Measurements from ENCODE around the gene TBPL2.
A peak's percentile ranks its signal among the peaks of the same experiment; 100 is the strongest.
"Not testable (repeated sequence)": the region's sequence is repeated elsewhere in the genome, so short reads cannot be mapped to it uniquely, and the experiment has no call there.

Gene TBPL2

DNA sequence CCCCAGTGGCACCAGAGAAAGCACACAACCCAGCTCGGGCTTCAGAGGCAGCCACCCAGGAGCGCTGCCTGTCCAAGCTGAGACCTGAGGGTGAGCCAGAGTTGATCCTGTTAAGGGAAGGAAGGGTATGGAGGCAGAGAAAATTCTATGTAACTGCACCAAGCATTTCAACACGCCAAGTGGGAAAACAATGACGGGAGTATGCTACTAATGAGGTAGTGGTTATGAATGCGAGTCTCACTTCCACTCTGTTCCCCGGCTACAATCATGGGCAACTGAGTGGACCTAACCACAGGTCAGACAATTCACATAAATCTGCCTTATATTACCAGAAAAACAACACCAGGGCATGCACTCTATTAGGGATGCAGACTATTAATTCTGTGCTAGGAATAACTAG lies 38.7 kb downstream of the TBPL2 start:
- no peak for DNase-seq (ENCODE audit: low read depth)

DNA sequence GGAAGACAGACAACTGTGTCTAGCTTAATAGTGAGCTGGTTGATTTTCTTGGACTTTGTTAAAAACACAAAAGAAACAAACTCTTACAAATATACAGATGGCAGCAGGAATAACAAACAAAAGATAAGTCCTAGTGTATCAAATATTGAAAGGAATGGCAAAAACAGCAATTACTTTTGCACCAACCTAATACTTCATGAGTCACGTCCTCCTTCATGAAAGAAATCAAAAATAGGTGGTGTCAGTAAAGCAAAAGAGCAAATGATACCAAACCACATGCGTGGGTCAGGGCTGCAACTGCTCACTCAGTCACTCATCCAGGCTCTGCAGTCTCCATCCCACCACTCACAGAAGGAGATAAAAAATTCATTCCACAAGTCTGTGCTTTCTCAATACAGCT lies 40.6 kb downstream of the TBPL2 start:
- no peak for DNase-seq (ENCODE audit: low read depth)

DNA sequence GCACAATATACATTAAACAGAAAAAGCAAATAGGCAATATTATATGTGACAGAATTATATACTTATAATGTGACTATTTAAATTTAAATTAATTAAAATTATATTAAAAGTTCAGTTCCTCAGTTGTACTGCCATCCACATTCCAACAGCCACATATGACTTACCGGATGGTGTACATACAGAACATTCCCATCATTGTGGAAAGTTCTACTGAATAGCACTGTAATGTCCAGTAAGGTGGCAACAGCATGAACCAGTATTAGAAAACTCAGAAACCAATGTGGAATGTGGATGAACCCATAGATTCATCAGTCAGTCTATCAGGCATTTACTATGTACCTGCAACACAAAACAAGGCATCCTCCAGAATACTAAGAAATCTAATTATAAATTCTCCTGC lies 41.2 kb downstream of the TBPL2 start:
- no peak for DNase-seq (ENCODE audit: low read depth)

DNA sequence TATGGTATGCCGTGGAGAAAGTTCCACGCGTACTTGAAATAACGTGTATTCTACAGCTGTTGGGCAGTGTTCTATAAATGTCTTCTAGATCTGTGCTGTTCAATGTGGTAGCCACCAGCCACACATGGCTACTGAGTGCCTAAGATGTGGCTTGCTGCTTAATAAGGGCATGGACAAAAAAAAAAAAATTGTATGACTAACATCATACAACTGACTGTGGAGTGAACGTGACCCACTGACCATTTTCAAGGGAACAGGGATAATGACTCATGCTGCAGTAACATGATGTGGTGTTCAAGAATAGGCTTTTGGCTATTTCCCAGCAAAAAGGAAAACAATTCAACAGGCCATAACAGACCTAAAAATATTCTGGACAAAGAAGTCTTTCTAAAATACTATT lies 41.7 kb downstream of the TBPL2 start:
- no peak for DNase-seq (ENCODE audit: low read depth)

DNA sequence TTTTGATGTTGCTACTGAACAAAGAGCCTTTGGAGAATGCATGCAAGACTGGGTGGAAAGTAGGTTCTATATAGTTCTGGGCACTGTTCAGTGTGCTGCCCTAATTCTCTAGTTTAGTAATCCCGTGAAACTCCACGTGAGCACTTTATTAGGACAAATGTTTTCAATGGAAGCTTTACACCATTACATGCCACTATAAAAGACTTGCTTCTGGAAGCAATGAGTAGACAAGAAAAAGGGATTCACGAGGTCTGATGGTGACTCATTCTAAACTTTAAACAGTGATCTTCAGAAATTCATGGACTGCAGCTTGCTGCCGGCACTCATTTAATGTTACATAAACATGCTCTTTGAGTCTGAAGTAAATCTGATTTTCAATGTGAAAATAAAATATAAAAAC lies 51.1 kb downstream of the TBPL2 start:
- DNase-seq (ENCODE audit: low read depth), result no peak

DNA sequence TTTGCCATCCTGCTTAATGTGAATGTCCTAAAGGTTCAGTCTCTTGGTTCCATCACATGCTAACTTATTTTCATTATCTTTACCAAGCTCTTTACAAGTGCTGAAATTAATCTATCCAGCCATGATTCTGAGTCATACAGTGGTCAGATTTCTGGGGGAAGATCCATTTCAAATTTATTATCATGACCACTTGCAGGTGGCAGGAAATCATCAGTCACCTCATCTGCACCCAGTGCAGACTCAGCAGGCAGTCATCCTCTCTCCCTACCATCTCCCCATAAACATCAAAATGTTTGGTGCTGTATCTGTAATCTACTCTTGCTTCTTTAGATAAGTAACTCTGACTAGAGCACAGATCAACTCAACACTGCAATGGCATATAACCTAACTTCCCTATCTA lies 52.3 kb downstream of the TBPL2 start:
- no peak for DNase-seq (ENCODE audit: low read depth)

- DNase-seq (ENCODE audit: low read depth), result no peak
Measured at GRCh38 chr14:55387121-55387520, 53.3 kb downstream of the TBPL2 start.

DNA sequence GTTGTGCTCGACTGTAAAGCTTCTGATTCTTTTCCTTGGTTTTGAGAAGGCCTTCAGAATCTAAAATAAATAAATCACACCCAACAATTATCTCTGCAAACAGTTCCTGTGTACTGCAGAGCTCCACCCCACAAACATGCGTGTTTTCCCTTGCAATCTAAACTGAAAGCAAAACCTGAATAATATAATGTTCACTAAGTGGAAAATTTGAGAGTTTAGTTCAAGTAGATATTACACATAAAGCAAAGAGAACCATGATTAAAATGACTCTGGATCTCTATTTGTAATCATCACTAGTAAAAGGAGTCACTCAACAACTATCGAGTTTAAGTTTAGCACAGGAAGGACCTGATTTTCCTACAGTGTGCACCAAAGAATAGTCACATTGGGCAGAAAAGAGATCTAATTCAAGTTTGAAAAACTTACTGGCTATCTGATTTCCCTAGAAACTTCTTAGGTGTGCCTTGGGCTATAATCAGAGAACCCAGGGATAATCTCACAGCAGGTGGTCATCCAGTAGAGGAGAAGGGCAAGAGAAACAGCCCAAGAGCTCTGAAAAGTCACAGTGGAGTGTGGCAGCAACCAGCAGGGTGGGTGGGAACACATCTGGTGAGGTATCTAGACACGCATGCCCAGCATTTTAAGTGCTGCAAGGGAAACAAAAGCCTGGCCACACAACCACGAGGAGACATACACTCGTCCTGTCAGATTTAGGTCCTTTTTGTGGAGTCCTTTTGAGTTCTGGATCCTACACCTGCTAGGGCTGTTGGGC lies 54.2 kb downstream of the TBPL2 start:
- no peak for DNase-seq (ENCODE audit: low read depth)

- DNase-seq (ENCODE audit: low read depth), result no peak
Measured at GRCh38 chr14:55384536-55384935, 55.9 kb downstream of the TBPL2 start.

- DNase-seq (ENCODE audit: low read depth), result no peak
Measured at GRCh38 chr14:55383541-55384140, 56.8 kb downstream of the TBPL2 start.

GRCh38 chr14:55383056-55383466 lies 57.4 kb downstream of the TBPL2 start:
- DNase-seq (ENCODE audit: low read depth), result not testable (repeated sequence)

- DNase-seq (ENCODE audit: low read depth), result no peak
Measured at GRCh38 chr14:55382483-55382882, 57.9 kb downstream of the TBPL2 start.

GRCh38 chr14:55381561-55381960 lies 58.9 kb downstream of the TBPL2 start:
- DNase-seq (ENCODE audit: low read depth), result no peak

GRCh38 chr14:55381040-55381439 lies 59.4 kb downstream of the TBPL2 start:
- DNase-seq (ENCODE audit: low read depth), result no peak

GRCh38 chr14:55377236-55377635 lies 63.2 kb downstream of the TBPL2 start:
- DNase-seq (ENCODE audit: low read depth), result no peak

DNA sequence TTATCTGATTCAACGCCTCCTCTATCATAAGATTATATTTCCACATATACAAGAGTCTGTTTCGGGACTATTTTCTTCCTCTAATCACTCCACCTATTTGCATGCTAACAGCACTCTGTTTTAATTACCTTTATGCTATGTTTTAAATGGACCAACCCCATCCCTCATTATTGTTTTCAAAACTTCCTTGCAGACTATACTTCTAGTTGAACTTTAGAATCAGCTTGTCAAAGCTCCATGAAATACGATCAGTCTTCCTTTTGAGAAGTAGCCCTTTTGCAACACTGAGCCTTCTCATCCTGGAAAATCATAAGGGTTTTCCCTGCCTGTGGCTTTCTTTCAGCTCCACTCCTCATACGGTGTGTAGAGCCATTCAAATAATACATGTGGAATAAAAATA lies 65.6 kb downstream of the TBPL2 start:
- no peak for DNase-seq (ENCODE audit: low read depth)

- DNase-seq (ENCODE audit: low read depth), result peak; percentile 9
Measured at GRCh38 chr14:55373784-55374705, 66.4 kb downstream of the TBPL2 start.

DNA sequence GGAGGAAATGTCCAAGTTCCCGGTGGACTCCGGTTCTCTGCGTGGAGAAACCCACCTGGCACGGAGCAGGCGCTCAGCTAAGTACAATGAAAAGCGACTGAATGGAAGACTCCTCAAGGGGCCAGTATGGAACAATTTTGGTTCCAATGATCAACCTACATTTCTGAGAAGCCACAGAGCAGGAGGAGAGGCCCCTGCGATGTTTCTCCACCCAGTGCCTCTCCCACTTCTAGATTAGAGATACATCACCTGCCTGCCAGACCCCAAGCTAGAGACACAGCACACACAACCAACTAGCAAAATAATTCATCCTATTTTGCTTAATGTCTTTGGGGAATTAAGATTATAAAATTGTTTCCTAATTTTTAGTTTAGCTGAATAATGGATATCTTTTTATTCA lies 67.6 kb downstream of the TBPL2 start:
- DNase-seq (ENCODE audit: low read depth), result no peak

GRCh38 chr14:55372423-55372822 lies 68.0 kb downstream of the TBPL2 start:
- no peak for DNase-seq (ENCODE audit: low read depth)

GRCh38 chr14:55370883-55371455 lies 69.4 kb downstream of the TBPL2 start:
- no peak for DNase-seq (ENCODE audit: low read depth)

DNA sequence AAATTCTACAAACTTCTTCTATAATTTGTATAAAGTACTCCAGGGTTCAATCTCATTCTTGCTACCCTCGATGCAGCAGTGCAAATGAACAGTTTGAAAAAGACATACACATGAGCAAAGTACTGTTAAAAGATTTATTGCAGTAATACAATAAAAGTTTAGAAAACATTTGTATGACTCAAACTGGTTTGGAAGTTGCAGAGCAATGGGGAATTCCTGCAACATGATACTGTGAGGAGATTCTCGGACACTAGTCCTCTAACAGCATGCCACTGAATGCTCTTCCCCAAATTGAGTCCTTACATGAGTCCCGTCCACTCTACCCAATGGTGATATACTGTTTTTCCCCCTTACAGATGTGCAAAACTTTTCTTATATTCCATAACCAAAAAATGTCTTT lies 74.1 kb downstream of the TBPL2 start:
- no peak for DNase-seq (ENCODE audit: low read depth)

Measured in stimulated activated CD8-positive, alpha-beta memory T cell treated with anti-CD3 and anti-CD28 coated beads, Interleukin-12 subunit alpha, Interleukin-12 subunit beta, amount 100 ng/mL, for 1 hour (primary cell).